ENCODE data around the gene PAWR.

DNA sequence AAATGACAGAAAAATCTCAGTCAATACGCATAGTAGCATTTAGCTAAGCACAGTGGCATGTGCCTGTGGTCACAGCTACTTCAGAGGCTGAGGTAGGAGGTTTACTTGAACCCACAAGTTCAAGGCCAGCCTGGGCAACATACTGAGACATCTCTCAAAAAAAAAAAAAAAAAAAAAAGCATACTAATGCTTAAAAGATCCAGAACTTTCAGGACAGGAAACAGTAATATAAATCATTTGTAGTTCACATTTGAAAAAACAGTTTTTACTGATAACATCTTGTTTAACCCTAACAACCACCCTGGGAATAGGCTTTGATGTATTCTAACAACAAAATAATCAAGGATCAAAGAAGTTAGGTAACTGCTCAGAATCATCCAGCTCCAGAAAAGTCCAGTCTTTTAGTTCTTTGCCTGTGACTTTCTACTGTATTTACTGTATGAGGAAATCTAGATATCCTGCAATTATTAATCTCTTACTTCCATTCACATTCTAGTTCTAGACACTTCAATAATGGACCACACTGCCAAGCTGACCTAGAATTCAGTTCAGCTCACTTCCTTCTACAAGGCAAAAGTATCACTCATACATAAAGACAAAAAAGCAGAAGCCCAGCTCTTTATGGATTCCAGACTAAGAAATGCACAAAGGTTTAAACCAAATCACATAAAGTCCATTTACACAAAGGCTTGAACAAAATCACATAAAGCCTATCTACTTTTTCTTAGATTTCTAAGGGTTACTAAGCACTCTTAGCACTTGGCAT lies 28.5 kb downstream of the PAWR start:
- TF ChIP-seq, protein P1, sequence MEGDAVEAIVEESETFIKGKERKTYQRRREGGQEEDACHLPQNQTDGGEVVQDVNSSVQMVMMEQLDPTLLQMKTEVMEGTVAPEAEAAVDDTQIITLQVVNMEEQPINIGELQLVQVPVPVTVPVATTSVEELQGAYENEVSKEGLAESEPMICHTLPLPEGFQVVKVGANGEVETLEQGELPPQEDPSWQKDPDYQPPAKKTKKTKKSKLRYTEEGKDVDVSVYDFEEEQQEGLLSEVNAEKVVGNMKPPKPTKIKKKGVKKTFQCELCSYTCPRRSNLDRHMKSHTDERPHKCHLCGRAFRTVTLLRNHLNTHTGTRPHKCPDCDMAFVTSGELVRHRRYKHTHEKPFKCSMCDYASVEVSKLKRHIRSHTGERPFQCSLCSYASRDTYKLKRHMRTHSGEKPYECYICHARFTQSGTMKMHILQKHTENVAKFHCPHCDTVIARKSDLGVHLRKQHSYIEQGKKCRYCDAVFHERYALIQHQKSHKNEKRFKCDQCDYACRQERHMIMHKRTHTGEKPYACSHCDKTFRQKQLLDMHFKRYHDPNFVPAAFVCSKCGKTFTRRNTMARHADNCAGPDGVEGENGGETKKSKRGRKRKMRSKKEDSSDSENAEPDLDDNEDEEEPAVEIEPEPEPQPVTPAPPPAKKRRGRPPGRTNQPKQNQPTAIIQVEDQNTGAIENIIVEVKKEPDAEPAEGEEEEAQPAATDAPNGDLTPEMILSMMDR (IDR thresholded peaks at IDR 0.05): no peak
- TF ChIP-seq POLR2A (IDR thresholded peaks at IDR 0.05) (no peak), POLR2AphosphoS5 (IDR thresholded peaks at IDR 0.05) (no peak)
